ENCODE results near the gene MAPK7.

Gene MAPK7

DNA sequence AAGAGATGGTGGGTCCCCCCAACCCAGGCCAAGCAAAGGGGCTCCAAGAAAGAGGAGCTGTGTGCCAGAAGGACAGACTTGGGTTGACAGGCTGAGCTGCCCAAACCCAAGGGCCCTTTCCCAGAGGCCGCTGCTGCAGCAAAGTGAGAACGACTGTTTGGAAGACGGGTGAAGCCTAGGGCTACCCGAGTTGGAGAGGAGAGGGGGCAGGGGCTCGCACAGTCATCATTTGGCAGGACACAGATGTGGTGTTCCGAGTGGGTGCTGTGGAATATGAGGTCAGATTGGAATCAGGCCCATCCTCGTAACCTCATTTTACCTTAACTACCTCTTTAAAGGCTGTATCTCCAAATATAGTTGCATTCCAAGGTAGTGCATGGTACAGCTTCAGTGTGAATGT lies 14.0 kb downstream of the MAPK7 start:
- H3K4me3 ChIP-seq (ENCODE audit: low read depth, low read length) = no peak overlapping the region
- ChIA-PET CTCF (interaction anchor here (1.1 to 2.1 kb wide), 2 partner anchors 29 to 54 kb away, joined by 4 to 8 read pairs; partner anchors contain the start of gene B9D1), POLR2A (no interaction called here)
- TF ChIP-seq, protein P1, sequence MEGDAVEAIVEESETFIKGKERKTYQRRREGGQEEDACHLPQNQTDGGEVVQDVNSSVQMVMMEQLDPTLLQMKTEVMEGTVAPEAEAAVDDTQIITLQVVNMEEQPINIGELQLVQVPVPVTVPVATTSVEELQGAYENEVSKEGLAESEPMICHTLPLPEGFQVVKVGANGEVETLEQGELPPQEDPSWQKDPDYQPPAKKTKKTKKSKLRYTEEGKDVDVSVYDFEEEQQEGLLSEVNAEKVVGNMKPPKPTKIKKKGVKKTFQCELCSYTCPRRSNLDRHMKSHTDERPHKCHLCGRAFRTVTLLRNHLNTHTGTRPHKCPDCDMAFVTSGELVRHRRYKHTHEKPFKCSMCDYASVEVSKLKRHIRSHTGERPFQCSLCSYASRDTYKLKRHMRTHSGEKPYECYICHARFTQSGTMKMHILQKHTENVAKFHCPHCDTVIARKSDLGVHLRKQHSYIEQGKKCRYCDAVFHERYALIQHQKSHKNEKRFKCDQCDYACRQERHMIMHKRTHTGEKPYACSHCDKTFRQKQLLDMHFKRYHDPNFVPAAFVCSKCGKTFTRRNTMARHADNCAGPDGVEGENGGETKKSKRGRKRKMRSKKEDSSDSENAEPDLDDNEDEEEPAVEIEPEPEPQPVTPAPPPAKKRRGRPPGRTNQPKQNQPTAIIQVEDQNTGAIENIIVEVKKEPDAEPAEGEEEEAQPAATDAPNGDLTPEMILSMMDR (IDR thresholded peaks at IDR 0.05; ENCODE audit: insufficient read depth, low read length, missing control alignments) = no peak
- DNase-seq (ENCODE audit: low read depth, low spot score) = no peak

DNA sequence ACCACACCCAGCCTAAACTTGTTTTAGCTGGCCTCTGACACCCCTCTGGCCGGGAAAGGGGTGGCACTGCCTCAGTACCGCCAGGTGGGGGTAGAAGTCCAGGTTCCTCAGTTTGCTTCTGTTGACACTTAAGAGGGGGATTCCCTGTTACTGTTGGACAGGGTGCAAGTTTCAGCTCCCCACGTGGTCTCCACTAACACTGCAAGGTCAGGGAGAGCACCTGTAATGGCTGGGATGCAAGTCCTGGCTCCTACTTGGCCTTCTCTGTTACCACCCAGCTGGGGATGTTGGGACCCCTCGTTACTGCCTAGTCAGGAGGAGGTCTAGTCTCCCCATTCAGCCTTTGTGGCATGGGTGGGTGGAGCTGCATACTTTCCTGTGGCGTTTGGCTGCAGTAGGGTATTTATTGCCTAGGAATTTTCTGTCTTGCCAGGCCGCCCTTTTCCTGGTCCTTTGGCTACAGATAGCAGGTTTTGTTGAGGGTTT lies 19.3 kb downstream of the MAPK7 start:
- DNase-seq (ENCODE audit: low read depth, low spot score) = no peak
- H3K4me3 ChIP-seq (ENCODE audit: low read depth, low read length) = no peak overlapping the region
- TF ChIP-seq, protein P1 (IDR thresholded peaks at IDR 0.05; ENCODE audit: insufficient read depth, low read length, missing control alignments) = no peak
- ChIA-PET POLR2A (no interaction called here), CTCF (no interaction called here)

DNA sequence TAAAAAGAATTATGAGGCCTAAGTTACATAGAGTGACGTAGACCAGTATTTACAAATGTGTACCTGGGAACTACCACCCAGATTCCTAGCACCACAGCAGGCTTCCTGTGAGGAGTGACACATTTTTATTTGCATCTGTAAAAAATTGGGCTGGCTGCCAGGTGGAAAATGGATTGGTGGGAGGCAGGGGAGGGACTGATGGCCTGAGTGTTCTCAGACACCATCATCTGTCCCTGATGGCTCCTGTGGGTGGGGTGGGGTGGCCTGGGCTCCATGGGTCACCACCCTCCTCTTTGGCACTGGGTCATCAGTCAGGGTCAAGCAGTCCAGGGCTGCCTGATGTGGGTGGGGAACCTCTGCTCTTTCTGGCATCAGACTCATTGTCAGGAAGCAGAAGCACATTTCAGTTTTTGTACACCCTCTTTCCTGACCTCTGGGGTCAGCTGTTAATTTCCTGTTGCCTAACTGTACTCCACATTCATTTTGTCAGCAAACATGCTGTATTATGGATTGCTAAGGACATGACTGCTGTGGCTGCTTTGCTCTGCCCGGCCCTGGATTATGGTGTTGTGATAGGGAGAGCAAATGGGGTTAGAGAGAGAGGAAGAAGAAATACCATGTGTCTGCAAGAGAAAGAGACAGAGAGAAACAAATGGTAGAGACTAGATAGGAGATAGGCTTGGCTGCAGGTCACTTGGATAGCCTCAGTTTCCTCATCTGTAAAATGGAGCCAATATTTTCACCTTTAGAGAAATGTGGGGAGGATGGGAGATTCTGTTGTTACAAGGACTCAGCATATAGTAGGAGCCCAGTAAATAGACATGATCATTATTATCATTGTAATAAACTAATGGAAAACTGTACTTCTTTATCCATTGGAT lies 20.2 kb downstream of the MAPK7 start:
- DNase-seq (ENCODE audit: low read depth, low spot score) = no peak
- TF ChIP-seq, protein P1 (IDR thresholded peaks at IDR 0.05; ENCODE audit: insufficient read depth, low read length, missing control alignments) = no peak
- ChIA-PET CTCF (no interaction called here), POLR2A (no interaction called here)
- H3K4me3 ChIP-seq (ENCODE audit: low read depth, low read length) = no peak overlapping the region

GRCh38 chr17:19399750-19400450 lies 21.6 kb downstream of the MAPK7 start:
- ChIA-PET POLR2A (no interaction called here), CTCF (interaction anchor here (1.2 kb wide), 2 partner anchors 11 to 37 kb away, joined by 3 read pairs; partner anchors contain the start of gene B9D1)
- no peak for DNase-seq (ENCODE audit: low read depth, low spot score)
- H3K4me3 ChIP-seq (ENCODE audit: low read depth, low read length) = no peak overlapping the region
- TF ChIP-seq, protein P1 (IDR thresholded peaks at IDR 0.05; ENCODE audit: insufficient read depth, low read length, missing control alignments) = no peak

- TF ChIP-seq, protein P1 (IDR thresholded peaks at IDR 0.05; ENCODE audit: insufficient read depth, low read length, missing control alignments) = no peak
- POLR2A ChIA-PET = no interaction called here
- CTCF ChIA-PET = interaction anchor here (0.9 to 1.5 kb wide), 2 partner anchors 8 to 39 kb away, joined by 3 to 6 read pairs; partner anchors contain the start of gene B9D1
Measured at GRCh38 chr17:19401321-19402010, 23.2 kb downstream of the MAPK7 start.

More at GRCh38 chr17:19401321-19402010, 23.2 kb downstream of the MAPK7 start:
- H3K4me3 ChIP-seq (ENCODE audit: low read depth, low read length) = no peak overlapping the region
- DNase-seq (ENCODE audit: low read depth, low spot score) = no peak
